HG03045 (cell line): ENCODE data around the gene RAB30.
A peak's percentile ranks its signal among the peaks of the same experiment; 100 is the strongest.

Experiments used
- ATAC-seq: cut with Tn5 transposase; IDR thresholded peaks from one replicate; pipeline ENCODE4 v1.9.1; 2021; ENCODE audit warnings: mild to moderate bottlenecking, moderate library complexity; ENCODE audit not compliant: unreplicated experiment

The RAB30 gene, protein sequence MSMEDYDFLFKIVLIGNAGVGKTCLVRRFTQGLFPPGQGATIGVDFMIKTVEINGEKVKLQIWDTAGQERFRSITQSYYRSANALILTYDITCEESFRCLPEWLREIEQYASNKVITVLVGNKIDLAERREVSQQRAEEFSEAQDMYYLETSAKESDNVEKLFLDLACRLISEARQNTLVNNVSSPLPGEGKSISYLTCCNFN

DNA sequence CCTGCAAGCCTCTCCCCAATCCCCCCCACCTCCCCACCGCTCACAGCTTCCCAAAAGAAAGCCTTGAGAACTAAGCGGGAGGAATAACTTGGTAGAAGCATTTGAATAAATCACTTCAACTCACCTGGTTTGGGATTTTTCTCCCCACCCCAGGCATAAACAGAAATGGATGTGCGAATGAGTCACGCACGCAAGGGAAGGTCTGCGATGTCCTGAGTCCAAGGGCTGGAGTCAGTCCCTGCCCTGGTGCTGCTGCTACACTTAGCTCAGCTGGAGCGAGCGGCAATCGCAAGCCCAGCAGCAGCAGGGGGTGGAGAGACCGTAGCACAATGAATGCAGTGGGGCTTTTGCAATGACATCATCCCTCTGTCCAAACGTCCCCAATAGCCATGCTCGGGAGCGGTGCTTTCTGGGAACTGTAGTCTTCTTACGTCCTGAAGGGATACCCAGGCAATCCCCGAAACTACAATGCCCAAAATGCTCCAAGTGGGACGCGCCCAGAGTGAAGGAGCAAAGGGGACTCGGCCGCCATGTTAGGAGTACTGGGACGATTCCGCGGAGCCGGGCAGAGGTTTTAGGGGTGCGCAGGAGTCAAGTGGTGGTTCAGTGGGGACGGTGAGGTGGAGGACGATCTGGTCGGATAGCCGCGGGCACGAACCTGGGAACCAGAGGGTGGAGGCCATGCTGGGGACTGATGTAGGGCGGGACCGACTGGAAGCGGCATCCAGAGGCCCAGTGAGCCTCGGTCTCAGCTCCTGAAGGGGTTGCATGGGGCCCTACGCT lies at the start of gene RAB30:
TSS of gene RAB30 (minus strand) at position 331 of the 783 bp plus-strand sequence. CDS start 74,581 bp downstream, outside the sequence.
- ATAC-seq, result peak; percentile 95

DNA sequence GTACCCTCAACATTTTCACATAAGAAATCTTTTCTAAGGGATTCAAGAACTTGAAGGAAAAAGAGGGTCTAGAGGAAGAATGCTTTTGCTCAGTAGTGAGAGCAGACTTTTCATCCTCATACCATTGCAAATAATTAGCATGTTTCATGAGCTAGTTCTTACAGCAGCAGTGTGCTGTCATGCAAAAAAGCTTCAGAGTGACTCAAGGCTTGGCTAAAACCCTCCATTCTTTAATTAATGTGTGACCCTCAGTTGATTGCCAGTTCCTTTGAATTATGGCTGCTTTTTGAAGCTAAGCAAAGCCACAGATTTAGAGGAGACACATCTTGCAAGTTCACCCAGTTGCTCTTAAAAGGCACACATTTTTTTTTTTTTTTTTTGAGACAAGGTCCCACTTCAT lies 48.6 kb upstream of the RAB30 start:
- ATAC-seq, result no peak

DNA sequence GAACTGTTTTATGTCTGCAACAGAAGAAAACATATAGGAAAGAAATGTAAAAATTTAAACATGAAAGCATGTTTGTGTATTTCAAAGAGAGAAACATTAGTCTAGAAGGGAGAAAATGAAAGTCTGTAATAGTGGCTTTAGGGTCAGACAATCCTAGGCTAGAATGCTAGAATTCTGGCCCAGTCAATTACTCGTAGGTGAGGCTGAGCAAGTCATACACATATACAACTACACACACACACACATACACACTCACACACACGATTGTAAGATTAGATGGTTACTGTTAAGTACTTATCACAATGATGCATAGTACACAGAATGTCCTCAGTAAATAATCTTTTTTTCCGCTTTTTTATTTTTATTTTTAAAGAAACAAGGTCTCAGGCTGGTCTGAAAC lies 47.5 kb upstream of the RAB30 start:
- no peak for ATAC-seq

DNA sequence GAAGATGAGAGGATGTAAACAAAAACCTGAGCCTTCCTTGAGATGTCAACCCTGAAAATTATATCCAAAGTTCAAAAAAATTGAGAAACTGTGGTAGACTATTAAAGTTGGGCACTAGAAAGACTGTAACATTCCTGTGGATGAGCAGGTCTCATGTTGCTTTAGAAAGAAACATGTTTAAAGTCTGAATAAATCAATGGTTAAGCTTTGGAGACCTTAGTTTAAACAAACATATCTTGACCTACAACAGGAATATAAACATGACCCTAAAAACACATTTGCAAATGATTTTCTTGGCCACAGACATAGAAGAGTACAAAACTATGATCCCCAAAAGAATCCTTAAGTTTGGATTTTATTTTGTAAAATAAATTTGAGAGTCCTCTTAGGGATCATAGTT lies 47.1 kb upstream of the RAB30 start:
- ATAC-seq, result no peak

DNA sequence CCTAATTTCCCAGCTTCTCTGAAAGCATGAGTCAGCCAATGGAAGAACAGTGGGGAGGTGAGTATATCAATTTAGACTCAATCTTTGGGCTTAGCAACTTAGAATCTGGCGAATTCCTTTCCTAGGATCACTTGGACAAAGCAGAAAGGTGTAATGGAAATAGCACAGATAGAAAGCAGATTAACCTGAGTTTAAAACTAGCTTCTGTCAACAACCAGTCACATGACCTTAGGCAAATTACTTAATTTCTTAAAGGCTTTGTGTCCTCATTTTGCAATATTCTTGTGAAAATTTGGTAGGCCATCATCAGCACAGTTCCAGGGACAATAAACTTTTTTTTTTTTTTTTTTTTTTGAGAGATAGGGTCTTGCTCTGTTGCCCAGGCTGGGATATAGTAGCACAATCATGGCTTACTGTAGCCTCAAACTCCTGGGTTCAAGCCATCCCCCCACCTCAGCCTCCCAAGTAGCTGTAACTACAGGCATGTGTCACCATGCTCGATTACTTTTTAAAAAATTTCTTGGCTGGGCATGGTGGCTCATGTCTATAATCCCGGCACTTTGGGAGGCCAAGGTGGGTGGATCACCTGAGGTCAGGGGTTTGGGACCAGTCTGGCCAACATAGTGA lies 44.4 kb upstream of the RAB30 start:
- no peak for ATAC-seq

DNA sequence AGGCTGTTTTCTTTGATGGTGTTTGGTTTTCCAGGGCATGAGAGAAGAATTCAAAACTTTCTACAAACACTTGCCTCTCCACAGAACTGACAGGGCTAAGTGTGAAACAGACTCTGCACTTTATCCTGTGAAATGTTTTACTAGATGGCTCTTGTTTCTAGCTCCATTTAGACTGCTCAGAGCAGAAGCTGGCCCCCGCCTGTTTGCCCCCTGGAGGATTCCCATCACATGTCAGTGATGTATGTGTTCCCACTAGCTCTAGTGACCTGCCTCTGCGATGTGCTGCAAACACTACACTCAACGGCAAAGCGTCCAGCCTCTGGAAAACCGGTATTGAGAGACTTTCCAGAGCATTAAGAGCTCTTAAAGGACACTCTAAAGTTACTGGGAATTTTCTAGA lies 43.9 kb upstream of the RAB30 start:
- ATAC-seq, result no peak

DNA sequence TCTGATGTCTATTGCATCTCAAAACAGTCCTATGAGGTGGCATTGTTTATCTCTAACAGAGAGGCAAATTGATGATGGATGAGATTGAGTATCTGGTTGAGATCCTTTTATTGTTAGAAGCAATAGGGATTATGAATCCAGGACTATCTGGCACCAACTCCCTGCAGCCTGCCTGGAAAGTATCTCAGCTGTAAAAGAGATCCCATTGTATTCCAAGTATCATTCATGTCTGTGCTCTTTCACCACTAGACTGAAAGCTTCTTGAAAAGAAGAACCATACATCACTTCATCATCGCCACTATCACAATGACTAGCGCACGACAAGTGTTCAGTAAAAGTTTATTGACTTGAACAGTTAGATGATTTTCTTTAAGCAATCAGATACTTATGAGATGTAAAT lies 43.3 kb upstream of the RAB30 start:
- ATAC-seq, result no peak

DNA sequence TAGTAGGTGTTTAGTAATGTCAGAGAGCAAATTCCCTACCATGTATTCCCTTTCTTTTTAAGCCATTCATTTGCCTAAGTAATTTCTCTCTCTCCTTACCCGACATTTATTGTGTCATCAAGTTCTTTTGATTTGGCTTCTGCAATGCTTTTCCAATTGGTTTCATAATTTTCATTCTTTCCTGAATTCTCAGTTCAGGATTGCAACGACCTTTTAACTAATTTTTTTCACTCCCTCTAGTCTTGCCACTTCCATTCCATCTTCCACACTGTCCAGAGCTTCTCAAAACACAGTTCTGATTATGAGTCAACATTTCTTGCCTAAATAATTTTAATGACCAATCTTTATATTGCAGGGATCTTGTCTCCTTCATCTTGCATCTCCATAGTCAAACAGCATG lies 41.2 kb upstream of the RAB30 start:
- ATAC-seq, result no peak

DNA sequence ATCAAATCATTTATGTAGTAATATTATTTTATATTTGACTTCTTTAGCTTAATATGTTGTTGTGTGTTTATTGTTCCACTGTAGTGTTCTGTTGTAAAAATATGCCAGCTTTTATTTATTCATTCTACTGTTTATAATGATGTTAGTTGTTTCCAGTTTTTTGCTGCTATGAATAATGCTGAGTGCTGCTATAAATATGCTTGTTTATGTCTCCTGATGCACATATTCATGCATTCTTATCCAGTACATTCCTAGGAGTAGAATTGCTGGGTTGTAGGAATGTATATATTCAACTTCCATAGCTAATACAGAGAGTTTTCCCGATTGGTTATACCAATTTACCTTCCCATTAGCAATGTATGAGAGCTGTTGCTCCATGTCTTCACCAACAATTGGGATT lies 33.5 kb upstream of the RAB30 start:
- ATAC-seq, result no peak

DNA sequence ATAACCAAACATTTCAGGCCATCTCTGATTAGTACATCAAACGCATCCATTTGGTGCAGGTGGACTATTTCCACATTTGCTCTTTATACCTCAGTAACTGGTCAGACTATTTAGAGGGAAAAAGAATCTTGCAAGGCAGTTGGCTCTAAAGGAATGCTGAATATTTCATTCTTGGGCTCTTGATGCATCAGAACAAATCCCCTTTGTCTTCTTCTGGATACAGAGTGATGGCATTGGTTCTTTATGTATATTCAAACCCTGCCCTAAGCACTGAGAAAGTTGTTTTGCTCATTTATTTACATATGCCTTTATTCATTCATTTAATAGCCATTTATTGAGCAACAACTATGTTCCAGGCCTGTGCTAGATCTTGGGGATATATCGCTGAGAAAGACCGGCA lies 31.1 kb upstream of the RAB30 start:
- ATAC-seq, result no peak

DNA sequence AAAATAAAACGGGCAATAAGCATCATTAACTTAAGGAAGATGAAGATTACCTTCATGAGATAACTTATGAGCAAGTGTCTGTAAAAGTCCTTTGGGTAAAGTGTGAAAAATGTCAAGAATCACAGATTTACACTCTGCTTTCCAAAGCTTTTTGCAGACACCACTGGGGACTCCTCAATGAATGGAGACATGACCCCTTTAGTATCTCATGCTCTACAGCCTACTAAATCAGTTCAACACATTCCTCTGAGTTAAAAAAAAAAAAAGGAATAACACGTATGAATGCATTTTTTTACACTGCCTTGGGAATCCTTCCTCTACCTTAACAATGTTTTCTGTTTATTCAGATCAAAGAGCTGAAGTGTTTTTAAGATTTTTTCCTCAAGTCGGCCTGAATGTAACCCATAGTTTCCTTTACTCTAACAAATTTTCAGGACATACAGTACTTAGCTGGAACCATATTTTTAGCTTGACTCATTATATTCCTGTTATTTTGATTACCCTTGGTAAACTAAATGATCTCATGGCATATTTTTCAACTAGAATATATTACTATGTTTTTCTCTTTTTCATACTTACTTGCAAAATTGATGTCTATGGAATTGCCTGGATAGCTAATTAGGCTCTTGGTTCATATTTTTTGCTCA lies 25.9 kb upstream of the RAB30 start:
- ATAC-seq, result no peak

DNA sequence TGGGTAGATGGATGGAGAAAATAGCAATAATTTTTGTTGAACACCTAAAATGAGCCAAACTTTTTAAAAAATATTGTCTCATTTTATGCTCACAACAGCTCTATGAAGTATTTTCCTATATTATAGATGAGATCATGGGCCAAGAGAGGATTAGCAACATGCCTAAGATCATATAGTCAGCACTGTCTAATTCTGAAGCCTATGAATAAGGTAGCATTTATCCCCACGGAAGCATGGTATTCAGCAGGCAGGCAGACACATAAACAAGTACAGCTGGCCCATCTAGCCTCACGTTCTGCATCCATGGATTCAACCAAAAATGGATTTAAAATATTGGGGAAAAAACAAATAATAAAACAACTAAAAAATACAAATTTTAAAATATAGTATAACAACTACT lies 21.9 kb upstream of the RAB30 start:
- ATAC-seq, result no peak

DNA sequence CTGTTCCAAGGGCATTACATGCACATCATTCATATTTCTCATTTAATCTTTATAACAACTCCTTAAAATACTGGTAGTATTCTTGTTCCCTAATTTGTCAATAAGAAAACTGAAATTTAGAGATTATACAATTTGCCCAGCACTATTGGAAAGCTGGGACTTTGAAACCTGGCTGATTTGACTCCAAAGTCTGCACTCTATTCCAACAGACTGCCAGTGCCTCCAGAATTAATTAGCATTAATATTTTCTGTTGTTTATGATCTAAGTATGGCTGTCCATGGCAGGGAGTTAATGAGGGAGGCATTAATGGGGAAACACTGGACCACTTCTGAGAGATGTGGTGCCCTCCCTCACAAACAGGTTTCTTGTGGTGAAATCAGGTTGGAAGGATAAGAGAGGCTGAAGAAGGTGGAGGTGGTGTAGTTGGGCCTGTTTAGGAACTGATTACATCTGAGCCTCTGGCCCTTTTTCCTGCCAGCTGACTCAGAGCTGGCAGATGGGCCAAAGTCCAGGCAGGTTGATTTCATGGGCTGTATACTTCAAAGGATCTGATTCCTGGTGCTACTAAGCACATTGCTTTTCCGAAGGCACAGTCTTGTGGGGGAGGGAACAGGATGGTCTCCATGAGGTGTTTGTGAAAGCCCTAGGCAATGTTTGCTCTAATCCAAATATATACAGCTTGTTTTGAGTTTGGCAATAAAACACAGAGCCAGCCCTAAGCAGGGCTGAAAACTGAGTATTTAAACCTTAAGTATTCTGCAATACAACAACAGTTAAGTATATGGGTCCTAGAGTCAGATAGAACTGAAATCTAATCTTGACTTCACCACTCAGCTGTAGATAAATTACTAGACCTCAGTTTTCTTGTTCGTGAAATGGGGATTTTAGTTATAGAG lies 21.0 kb upstream of the RAB30 start:
- no peak for ATAC-seq

DNA sequence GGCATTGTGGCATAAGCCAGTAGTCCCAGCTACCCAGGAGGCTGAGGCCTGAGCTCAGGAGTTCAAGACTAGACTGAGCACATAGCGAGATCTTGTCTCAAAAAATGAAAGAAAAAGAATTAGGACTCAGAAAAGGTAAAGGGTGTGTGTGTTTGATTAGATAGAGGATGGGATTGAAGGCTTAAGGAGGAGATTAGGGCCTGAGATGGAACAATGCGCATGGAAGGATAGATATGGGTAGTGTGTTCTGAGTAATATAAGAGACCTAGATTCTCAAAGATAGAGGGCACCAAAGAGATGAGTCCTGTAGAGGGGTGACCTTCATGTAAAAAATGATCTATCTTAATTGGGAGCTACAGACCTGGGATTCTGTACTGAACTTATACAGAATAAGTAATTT lies 17.3 kb upstream of the RAB30 start:
- ATAC-seq, result no peak

DNA sequence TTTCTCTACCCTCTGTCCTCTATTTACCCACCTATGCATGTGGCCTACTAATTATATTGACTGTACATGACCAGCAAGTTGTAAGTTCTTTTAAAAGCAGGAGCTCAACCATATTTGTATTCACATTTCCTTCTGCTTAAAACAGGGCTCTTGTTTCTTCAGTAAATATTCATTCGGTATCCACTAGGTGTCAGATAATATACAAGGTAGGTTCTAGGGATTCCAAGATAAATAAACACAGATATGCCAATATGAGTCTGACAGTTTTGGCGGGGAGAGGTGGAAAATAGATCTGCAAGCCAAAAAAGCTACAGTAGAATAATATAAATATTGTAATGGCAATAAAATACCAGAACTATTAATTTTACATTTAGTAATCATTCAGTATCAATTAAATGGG lies 15.3 kb upstream of the RAB30 start:
- ATAC-seq, result no peak

DNA sequence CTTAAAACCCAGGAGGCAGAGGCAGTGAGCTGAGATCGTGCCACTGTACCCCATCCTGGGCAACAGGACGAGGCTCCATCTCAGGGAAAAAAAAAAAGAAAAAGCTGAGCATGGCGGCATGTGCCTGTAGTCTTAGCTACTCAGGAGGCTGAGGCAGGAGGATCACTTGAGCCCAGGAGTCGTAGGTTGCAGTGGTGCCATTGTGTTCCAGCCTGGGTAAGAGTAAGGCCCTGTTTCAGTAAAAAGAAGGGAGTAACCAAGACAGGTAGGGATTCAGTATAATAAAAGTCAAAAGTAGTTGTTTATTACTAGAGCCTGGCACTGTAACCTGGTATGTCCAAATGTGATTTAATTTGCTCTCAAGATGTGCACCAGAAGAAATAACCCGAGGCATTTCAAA lies 8.1 kb upstream of the RAB30 start:
- no peak for ATAC-seq

DNA sequence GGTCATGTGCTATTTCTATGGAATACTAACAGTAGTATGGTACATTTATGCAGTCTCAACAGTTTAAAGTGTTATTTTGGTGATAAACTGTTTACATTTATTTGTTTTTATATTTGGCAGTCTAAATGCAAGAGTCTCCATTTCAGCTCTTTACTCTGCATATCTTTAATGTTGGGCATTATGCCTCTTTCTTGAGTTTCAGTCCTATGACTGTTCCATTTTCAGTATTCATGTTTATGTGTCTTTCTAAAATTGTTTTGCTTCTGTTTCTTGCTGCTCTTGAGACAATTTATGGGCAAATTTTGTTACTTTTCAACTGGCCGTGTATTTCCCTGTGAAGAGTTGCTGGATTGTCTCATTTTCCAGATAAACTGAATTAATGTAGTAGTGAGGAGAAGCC lies 6.6 kb upstream of the RAB30 start:
- ATAC-seq, result no peak

DNA sequence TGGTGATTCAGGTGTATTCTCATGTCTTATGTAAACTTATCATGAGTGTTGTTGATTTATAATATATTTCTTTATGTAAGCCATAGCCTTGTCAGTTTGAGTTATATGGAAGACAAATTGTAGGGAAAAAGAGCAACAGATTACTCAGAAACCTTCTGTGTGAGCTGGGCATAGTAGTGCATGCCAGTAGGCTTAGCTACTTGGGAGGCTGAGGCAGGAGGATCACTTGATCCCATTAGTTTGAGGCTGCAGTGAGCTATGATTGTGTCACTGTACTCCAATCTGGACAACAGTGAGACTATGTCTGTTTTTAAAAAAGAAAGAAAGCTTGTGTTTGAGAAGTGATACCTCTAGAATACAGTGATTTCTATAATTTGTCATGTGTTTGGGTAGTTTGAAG lies 2.2 kb upstream of the RAB30 start:
- ATAC-seq, result no peak

DNA sequence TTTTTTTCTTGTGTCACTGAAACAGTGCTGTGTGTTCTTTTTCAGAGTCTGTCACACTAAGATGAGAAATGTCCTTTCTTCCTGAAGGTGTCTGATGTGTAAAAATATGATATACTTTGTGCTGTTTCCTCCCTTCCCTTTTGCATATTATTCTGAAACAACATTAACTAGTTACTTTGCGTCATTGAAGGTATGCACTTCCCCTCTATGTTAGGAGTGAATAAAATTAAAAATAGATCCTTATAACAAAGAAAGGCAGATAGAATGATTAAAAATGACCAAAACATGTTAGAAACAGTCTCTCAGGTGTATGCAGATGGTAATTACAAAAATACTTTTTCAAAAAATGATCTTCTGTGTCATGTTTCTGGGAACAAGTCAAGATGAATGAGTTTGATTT lies 1.6 kb upstream of the RAB30 start:
- no peak for ATAC-seq

DNA sequence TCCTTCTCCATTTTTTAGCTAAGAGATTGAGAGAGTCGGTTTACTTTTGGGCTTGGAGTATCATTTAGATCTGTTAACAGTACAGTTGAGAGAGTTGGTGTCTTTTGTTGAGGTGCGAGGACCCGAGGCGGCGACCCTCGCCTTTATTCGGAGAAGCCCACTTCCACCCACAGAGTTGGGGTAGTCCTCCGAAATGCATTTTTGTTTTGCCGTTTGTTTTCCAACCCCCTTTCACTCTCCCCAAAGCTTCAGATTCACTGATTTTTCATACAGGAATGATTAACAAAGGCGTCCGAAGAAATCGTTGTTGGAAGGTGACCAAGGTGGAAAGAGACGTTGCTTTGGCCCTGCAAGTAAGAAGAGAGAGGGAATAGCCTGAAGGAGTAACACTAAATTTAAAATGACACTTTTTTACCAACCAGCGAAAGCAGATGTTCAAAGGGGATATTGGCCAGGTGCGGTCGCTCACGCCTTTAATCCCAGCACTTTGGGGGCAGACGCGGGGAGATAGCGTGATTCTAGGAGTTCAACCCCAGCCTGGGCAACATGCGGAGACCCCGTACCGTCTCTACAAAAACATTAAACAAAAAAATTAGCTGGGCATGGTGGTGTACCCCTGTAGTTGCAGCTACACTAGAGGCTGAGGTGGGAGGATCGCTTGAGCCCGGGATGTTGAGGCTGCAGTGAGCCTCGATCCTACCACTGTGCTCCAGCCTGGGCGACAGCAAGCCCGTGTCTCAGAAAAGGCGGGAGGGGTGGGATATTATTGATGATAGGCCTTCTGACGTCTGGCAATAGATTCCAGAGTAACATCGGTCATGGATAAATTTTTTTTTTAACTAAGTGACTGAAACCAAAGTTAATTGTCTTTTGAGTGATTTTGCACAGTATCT lies 899 bp upstream of the RAB30 start:
- ATAC-seq, result no peak
